Left lung (tissue), 10 donors: Measurements from ENCODE around the gene PAPLN. TPM values are rescaled to one million over a fixed set of nuclear protein-coding genes. Genes with fewer than 3 reads are reported as not detected.

Experiments used
- ATAC-seq: fragments of 200-7000 bp; cut with Tn5 transposase; one replicate; pipeline ENCODE4 v1.9.1; 2020; ENCODE audit warnings: moderate library complexity
- DNase-seq, 4 donors: peaks; one replicate each; pipeline ENCODE4 v3.0.0-alpha.2; 2013 to 2020
- H3K27ac ChIP-seq, 2 donors: fragments of 200-600 bp; sonication (generic) in 1 of 2; one replicate each; pipeline versions ENCODE4 v1.5.0 to v1.8.0; 2020 to 2021
- H3K27me3 ChIP-seq, 2 donors: fragments of 200-600 bp; sonication (generic) in 1 of 2; one replicate each; pipeline versions ENCODE4 v1.5.0 to v1.8.0; 2020 to 2021
- H3K36me3 ChIP-seq, 2 donors: fragments of 200-600 bp; sonication (generic) in 1 of 2; one replicate each; pipeline versions ENCODE4 v1.5.0 to v1.8.0; 2020 to 2021
- H3K4me1 ChIP-seq, 2 donors: fragments of 200-600 bp; one replicate each; pipeline ENCODE4 v1.8.0; 2021
- H3K4me3 ChIP-seq, 2 donors: fragments of 200-600 bp; sonication (generic) in 1 of 2; one replicate each; pipeline versions ENCODE4 v1.5.0 to v1.8.0; 2020 to 2021; ENCODE audit warnings: mild to moderate bottlenecking in 1 of 2
- H3K9me3 ChIP-seq, 2 donors: fragments of 200-600 bp; sonication (generic) in 1 of 2; one replicate each; pipeline versions ENCODE4 v1.5.0 to v1.8.0; 2020 to 2021
- CTCF ChIP-seq, 2 donors: fragments of 200-600 bp; sonication (generic) in 1 of 2; IDR thresholded peaks; one replicate each; pipeline versions ENCODE4 v1.5.0 to v1.8.0; 2021; ENCODE audit warnings: antibody characterized with exemption in 2 of 2
- intact Hi-C, 2 donors: fragments of 100-400 bp; cut with DNase I; formaldehyde crosslinking; loops; one replicate each; pipeline versions ENCODE4 v1.11.2 to v1.14.2; 2022
- polyA plus RNA-seq, 6 donors: library from polyadenylated mRNA; unstranded; fragments of 120-200 nt; gene quantifications; one replicate each; pipeline ENCODE4 v1.2.1, GENCODE V29; 2013; ENCODE audit not compliant: insufficient read length in 6 of 6
- total RNA-seq, 2 donors: library from RNA; stranded (reverse); fragmentation: NEBNext Ultra II Directional; extraction: Animal tissue kit (Norgen Biotek cat#: 25700); gene quantifications; one replicate each; pipeline ENCODE4 v1.2.1, GENCODE V29; 2021
- donor health status: DM: no; HTN: yes; CAD: no.
- donor health status: DM: no; HTN: no; CAD: no.

The PAPLN gene
- total and polyA plus RNA-seq, 8 donors, result 7.9 to 21.0 (median 10.6) TPM

- Histone ChIP-seq H3K4me1 (peaks cover 0 to 1% of the 10 kb centered on the region in 2 donors), H3K36me3 (no peaks in the 10 kb centered on the region), H3K9me3 (no peaks in the 10 kb centered on the region), H3K27ac (no peak overlapping the region), H3K4me3 (no peak overlapping the region), H3K27me3 (no peaks in the 10 kb centered on the region)
- no peak for ATAC-seq
- no peak for DNase-seq
- intact Hi-C loops, result no loop called here
- TF ChIP-seq CTCF (IDR thresholded peaks at IDR 0.05), result no peak
Measured at GRCh38 chr14:73264080-73264884, 27.0 kb downstream of the PAPLN start.

- intact Hi-C loops, result no loop called here
- DNase-seq (no peak), ATAC-seq (no peak)
- no peak overlapping the region for H3K4me3 ChIP-seq
- no peak overlapping the region for H3K27ac ChIP-seq
- no peaks in the 10 kb centered on the region for H3K36me3 ChIP-seq
- no peak for TF ChIP-seq CTCF (IDR thresholded peaks at IDR 0.05)
- peaks cover 4 to 9% of the 10 kb centered on the region in 2 donors for H3K4me1 ChIP-seq
- no peaks in the 10 kb centered on the region for H3K9me3 ChIP-seq
- H3K27me3 ChIP-seq, result no peaks in the 10 kb centered on the region
Measured at GRCh38 chr14:73264885-73265720, 27.8 kb downstream of the PAPLN start.

GRCh38 chr14:73265721-73266046 lies 28.4 kb downstream of the PAPLN start:
- intact Hi-C loops, result no loop called here
- no peak for ATAC-seq

GRCh38 chr14:73266317-73266716 lies 29.0 kb downstream of the PAPLN start:
- peaks cover 4 to 15% of the 10 kb centered on the region in 2 donors for H3K4me1 ChIP-seq
- TF ChIP-seq CTCF (IDR thresholded peaks at IDR 0.05), result no peak

More at GRCh38 chr14:73265721-73266046, 28.4 kb downstream of the PAPLN start:
- DNase-seq, result no peak
- no peak overlapping the region for H3K27ac ChIP-seq
- no peaks in the 10 kb centered on the region for H3K36me3 ChIP-seq
- peaks cover 4 to 15% of the 10 kb centered on the region in 2 donors for H3K4me1 ChIP-seq
- H3K4me3 ChIP-seq, result no peak overlapping the region
- H3K27me3 ChIP-seq, result no peaks in the 10 kb centered on the region
- H3K9me3 ChIP-seq, result no peaks in the 10 kb centered on the region
- no peak for TF ChIP-seq CTCF (IDR thresholded peaks at IDR 0.05)

GRCh38 chr14:73267474-73267873 lies 30.2 kb downstream of the PAPLN start:
- Histone ChIP-seq H3K27me3 (no peaks in the 10 kb centered on the region), H3K4me3 (no peak overlapping the region), H3K9me3 (no peaks in the 10 kb centered on the region), H3K36me3 (peaks cover 0 to 3% of the 10 kb centered on the region in 2 donors), H3K27ac (no peak overlapping the region), H3K4me1 (peaks cover 4 to 15% of the 10 kb centered on the region in 2 donors)
- ATAC-seq (no peak), DNase-seq (no peak)
- no peak for TF ChIP-seq CTCF (IDR thresholded peaks at IDR 0.05)
- intact Hi-C loops, result no loop called here

More at GRCh38 chr14:73266317-73266716, 29.0 kb downstream of the PAPLN start:
- intact Hi-C loops, result no loop called here
- no peak for ATAC-seq
- H3K27me3 ChIP-seq, result no peaks in the 10 kb centered on the region
- H3K36me3 ChIP-seq, result no peaks in the 10 kb centered on the region
- no peak overlapping the region for H3K4me3 ChIP-seq
- DNase-seq, result no peak
- H3K9me3 ChIP-seq, result no peaks in the 10 kb centered on the region
- no peak overlapping the region for H3K27ac ChIP-seq
